GM12872 (cell line): ENCODE data around the gene GALNT12.

Experiments
- TF ChIP-seq, protein P1 (sequence below): IDR thresholded peaks from 3 replicates; pipeline ENCODE4 v1.5.1; 2011; ENCODE audit warnings: low read depth, mild to moderate bottlenecking, low read length, moderate library complexity; ENCODE audit not compliant: insufficient read depth

The GALNT12 gene

GRCh38 chr9:98880311-98881015 lies 73.0 kb downstream of the GALNT12 start:
- TF ChIP-seq, protein P1, sequence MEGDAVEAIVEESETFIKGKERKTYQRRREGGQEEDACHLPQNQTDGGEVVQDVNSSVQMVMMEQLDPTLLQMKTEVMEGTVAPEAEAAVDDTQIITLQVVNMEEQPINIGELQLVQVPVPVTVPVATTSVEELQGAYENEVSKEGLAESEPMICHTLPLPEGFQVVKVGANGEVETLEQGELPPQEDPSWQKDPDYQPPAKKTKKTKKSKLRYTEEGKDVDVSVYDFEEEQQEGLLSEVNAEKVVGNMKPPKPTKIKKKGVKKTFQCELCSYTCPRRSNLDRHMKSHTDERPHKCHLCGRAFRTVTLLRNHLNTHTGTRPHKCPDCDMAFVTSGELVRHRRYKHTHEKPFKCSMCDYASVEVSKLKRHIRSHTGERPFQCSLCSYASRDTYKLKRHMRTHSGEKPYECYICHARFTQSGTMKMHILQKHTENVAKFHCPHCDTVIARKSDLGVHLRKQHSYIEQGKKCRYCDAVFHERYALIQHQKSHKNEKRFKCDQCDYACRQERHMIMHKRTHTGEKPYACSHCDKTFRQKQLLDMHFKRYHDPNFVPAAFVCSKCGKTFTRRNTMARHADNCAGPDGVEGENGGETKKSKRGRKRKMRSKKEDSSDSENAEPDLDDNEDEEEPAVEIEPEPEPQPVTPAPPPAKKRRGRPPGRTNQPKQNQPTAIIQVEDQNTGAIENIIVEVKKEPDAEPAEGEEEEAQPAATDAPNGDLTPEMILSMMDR, result no peak

GRCh38 chr9:98881356-98881755 lies 73.9 kb downstream of the GALNT12 start:
- TF ChIP-seq, protein P1, result no peak

DNA sequence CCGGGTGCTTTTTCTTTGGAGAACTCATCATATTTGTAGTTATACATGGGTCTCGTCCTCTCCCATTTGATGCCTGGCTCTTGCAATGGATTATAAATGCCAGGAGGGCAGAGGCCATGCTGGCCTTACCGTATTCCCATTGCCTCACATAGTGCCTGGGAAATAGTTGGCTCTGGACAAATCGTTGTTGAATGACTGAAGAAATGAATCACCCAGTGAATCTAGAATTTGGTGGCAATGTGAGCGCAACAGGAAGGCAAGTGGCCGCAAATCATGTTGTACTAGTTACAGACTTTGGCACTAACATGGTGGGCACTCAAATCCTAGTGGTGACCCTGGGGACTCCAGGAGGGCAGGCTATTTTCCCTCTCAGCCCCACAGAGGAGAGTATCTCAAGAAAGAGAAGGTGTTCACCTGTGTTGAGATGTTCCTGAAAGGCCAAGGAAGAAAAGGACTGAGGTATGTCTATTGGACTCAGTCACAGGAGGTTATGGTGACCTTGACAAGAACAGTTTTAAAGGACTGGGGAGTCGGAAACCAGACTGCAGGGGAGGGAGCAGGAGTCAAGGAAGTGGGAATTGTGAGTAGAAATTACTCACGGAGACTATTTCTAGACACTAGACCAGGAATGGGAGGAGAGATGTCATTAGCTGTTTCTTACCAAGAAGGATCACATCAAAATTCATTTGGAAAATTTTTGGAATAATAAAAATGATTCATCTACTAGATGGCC lies 74.5 kb downstream of the GALNT12 start:
- TF ChIP-seq, protein P1, result no peak

DNA sequence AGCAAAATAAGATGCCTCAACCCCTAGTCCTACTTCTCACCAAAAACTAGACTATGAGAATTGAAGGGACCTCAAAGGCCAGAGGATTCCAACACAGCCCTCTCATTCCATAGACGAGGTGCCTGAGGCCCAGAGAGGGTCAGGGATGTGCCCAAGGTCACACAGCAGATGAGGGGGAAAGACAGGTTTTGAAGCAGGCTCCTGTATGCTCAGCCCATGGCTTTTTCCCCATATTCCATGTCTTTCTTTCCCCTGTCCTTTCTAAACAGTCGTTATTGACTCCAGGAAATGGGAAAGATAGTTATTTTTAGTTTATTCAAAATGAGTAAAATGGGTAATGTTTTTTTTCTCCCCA lies 75.1 kb downstream of the GALNT12 start:
- TF ChIP-seq, protein P1, result no peak

DNA sequence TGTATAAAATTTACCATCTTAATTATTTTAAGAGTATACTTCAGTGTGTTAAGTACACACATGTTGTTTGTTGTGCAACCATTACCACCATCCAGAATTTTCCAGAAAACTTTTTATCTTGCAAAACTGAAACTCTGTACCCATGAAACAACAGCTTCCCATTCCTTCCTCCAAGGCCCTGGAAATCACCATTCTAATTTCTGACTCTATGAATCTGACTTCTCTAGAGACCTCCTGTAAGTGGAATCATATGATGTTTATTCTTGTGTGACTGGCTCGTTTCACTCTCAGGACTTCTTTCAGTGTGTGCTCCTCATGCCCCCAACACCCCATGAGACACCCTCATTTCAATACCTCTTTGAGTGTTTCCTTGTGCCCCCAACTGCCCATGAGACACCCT lies 75.8 kb downstream of the GALNT12 start:
- TF ChIP-seq, protein P1, result no peak

DNA sequence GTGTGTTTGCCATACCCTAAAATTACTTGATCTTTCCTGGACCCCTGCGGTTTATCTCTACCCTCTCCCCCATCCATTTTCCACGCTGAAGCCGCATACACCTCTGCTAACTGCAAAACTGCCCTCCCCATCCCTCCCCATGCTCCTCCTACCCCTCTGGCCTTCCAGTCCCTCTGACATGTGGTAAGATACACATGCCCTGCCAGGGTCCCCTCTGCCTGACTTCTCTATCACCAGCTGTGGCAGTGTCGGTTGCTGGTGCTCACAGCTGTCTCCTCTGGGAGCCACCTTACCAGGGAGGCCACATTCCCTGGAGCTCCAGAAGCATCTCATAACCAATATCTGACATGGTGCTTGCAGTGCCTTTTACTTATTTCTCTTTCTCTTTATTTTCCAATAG lies 77.4 kb downstream of the GALNT12 start:
- TF ChIP-seq, protein P1, result no peak

DNA sequence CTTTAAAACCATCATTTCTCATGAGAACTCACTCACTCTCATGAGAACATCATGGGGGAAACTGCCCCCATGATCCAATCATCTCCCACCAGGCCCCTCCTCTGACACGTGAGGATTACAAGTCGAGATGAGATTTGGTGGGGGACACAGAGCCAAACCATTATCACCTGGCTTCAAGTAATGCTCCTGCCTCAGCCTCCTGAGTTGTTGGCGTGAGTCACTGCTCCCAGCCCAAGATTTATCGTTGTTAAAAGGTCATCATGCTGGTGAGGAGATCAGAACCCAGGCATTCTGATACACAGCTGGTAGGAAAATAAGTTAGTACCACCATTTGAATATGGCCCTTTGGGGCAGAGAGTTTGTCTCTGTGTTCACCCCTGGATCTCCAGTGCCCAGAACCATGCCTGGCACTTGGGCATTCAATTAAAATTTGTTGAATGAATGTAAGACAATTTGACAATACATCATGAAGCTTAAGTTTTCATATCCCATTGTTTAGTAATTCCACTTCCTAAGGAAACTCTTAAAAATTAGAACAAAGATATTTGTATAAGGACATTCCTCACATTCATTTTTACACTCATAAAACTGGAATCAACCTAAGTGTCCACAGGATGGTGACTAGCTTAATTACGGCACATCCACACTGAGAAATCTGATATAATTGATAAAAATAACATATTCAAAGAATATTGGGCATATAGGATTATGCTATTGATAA lies 78.3 kb downstream of the GALNT12 start:
- TF ChIP-seq, protein P1, result no peak
